GM21447 (cell line): ENCODE results near the gene ATP6V0A1.

Source experiments
- ATAC-seq: cut with Tn5 transposase; IDR thresholded peaks from one replicate; pipeline ENCODE4 v1.9.1; 2021; ENCODE audit not compliant: unreplicated experiment

The ATP6V0A1 gene

DNA sequence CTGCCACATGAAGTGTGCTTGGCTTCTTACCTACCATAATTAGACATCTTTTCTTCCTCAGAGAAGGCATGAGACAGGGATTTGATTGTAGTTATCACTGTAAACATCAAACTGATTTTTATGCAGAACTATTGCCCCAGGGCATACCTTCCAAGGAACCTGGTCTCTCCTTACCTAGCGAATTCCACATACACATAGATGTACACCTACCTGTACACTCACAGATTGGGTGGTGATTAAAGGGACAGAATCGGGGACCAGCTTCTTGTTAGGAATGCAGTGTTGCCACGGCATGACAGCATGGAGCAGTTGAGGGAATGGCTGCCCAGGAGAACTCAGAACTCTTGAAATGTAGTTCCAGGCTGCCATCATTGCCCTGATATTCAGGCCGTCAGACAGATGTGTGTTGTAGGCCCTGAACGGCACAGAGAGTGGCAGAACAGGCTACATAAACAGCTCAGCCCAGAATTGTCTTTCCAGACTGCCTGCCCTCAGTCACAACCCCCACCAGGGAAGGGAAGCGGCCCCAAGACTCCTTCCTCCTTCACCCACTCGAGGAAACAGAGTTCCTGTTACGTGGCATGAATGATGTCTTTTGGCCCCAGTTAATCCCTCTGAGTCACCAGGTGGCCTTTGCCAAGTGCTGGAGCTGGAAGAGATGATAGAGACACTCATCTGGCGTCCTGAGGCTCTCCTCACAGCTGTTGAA is 59.5 kb downstream of the ATP6V0A1 start:
- no peak for ATAC-seq

DNA sequence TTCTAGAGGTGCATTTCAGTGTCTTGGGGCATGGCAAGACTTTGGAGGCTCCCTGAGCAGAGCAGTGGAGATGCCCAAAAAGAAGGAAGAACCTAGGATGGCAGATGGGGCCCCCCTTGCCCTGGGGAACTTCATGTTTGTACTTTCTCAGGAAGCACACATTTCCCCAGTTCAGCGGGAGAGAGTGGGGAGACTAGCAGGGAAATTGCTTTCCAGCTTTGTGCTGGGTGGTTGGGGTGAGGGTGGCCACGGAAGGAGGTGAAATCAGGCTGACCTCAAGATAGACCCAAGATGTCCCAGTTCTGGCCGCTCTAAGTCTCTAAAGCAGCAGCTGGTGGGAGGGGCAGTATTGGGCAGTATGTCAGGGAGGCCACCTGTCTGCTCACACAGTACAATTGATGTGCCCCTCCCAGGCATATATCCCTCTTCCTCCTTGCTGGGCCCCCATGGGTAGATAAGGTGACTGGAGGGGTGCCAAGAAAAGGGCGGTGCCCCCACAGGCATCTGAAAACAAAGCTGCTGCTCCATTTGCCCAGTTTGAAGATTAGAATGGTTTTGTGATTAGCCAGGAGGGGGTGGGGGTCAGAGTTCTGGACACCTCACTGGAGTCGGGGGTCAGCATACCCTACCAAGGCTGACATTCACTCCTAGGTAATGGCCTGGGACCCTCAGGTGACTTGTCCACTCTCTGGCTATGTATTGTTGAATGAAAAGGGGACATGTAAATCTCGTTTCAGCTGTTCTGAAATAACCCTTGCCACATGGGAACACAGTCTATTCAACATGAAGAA is 60.3 kb downstream of the ATP6V0A1 start:
- ATAC-seq = no peak

DNA sequence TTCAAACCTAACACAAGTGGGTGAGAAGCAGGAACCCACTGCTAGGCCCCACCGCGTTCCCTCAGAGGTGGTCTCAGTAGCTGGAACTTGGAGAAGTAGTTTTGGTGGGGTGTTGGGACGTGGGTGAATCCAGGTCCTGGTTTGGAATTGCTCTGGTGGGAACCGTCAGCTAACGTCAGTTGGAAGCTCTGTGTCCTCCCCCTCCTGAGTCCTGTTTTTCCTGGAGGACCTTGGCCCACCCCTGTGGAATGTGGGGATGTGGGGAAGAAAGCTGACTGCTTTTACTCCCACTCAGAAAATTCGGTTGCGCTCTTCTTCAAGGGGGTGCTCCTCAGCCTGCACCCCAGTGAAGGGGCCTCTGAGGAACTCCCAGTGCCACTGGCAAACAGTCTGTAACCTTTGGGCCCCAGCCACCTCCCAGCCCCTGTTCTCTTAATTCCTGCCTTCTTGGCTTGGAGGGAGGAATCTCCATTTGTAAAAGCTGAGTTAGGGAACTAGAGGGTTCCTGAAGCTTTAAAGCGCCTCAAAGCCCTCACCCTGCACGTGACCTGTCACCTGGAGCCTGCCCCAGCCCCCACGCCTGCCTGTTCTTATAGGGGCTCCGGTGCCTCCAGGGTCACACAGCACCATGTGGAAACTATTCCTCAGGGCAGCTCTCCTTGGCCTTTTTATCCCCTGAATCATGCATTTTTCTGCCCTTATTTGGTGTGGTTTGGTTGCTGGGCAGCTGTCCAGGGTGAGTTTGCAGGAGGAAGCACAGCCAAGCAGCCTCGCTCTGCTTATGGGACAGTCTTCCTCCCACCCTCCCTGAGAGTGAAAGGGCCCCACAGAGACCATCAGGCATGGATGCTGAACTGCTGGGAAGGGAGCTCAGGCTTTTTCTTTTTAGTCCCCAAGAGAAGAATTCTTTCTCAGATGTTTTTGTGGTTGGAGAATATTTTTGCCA is 61.1 kb downstream of the ATP6V0A1 start:
- ATAC-seq = no peak

DNA sequence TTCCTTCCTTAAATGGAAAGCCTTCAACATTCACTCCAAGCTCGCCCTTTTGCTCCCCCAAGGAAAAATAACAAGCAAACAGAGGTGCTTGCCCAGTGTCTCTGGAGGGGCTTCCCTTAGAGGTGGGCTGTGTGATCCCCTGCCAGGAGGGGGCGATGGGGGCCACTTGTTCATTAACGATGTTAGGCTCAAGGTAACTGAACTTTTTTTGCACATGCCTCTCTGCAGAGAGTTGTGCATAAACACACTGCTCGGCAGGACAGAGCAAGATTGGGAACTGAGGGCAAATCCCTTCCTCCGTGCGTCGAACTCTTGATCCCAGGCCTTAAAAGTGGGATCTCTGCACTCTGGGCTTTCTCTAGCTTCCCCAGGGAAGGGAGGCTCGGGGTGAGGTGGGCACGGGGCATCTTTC is 61.9 kb downstream of the ATP6V0A1 start:
- no peak for ATAC-seq

DNA sequence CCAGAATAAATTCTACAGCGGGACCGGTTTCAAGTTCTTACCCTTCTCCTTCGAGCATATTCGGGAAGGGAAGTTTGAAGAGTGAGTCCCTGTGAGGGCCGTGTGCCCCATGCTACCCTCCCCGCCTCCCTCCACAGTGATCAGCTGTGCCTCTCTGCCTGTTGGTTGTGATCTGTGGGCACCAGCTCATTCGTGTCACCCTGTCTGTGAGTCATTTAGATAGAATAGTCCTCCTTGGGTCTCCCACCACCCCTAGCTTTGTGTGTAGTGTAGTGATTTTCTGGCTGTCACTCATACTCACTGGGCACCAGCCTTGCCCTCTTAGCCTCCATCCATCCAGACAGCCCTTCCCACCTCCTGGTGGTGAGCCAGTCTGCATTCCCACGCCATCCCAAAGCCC is 62.4 kb downstream of the ATP6V0A1 start:
- ATAC-seq = no peak

DNA sequence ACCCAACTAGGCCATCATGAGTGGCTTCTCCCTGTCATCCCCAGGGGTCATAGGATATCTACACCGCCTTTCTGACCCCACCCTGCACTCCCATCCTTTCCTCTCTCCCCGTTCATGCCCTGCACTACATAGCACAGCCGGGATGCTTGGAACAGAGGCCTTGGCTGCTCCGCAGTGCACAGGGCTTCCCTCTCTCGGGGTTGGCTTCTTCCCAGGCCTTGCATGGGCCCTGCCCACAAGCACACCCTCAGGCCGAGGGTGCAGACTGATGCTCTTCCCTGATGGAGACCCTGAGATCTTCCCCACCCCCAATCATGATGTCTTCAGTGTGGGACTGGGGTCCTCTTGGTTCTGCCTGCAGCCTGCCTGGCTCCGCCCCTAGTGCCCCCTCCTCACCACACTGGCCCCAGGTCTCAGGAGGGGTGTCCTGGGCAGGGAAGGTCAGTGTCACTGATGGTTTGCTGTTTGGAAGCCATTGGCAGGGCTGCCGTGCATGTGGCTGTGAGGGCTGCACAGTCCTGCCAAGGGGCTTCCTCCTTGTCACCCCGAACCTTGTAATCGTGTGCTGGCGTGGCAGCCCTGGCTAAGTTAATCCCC is 63.1 kb downstream of the ATP6V0A1 start:
- ATAC-seq = no peak

DNA sequence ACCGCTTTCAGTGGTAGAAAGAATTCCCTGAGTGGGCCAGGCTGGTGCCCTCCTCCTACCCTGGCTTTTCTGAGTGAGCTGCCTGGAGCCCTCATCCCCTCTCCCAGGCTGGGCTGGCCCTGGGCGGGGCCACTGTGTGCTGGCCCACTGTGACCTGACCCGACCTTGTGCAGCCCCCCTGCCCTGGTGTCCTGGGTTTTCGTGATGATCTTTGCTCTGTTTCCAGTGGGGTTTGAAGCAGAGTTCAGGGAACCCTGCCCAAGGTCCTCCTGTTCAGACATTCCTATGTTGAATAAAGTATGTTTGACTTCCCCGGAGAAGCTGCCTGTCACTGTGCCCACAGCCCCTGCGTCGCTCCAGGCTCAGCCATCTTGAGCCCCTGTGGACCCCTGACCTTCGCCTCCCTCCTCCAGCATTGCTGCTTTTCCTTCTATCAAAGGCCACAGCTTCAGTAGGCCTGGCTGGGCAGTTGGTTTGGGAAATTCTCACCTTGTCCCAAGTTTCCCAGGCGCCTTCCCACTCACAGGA is 63.6 kb downstream of the ATP6V0A1 start:
- no peak for ATAC-seq

DNA sequence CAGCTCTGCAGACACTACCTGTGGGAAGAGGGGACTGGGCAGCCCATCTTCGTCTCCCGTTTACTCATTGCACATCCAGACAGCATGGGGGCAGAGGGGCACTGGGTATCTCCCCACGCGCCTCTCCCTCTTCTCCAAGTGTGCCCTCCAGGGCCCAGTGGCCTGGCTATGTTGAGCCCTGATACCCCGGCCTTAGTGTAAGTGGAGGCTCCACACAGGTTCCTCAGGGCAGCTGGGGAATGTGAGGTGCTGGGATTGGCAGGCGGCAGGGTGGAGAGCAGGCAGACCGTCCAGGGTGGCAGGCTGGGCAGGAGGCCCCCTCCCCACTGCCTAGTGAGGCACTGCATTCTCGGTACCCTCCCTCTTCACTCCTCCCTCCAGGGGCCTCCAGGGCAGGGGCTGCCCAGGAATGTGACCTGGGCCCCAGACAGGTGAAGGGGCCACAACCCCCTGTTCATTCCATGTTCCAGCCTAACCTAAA is 64.2 kb downstream of the ATP6V0A1 start:
- ATAC-seq = no peak

DNA sequence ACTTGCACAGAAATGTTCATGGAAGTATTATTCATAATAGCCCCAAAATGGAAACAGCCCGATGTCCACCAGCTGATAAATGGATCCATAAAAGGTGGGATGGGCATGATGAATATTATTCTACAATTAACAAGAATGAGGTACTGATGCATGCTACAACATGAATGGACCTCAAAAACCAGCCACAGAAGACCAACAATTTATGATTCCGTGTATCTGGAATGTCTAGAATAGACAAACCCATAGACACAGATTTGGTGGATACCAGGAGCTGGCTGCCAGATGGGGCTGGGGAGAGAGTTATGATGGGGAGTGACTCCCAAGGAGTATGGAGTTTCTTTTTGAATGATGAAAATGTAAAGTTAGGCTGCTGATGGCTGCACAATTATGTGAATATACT is 66.5 kb downstream of the ATP6V0A1 start:
- no peak for ATAC-seq

DNA sequence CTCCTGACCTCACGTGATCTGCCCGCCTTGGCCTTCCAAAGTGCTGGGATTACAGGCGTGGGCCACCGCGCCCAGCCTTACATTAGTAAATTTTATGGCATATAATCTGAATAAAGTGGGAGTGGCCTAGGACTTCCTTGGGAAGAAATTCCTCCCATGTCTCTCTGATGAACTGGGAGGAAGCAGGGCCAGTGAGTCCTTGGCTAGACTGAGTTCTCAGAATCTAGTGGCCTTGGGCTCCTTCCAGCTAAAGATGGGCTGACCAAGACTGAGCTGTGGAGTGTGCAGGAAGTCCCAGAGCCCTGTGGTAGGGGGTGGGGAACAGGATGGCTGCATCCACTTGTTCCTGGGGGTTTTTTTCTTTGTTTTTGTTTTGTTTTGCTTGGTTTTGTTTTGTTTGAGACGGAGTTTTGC is 67.4 kb downstream of the ATP6V0A1 start:
- ATAC-seq = no peak

DNA sequence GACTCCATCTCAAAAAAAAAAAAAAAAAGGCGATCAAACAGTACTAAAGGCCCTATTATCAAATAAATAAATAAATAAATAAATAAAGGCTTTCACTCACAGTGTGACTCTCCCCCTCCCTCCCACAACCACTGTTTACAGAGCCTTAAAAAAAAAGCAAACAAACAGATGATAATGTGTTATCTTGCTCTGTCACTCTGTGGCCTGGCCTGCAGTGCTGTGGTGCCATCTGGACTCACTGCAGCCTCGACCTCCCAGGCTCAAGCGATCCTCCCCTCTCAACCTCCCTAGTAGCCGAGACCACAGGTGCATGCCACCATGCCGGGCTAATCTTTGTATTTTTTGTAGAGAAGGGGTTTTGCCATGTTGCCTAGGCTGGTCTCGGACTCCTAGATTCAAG is 69.3 kb downstream of the ATP6V0A1 start:
- no peak for ATAC-seq

DNA sequence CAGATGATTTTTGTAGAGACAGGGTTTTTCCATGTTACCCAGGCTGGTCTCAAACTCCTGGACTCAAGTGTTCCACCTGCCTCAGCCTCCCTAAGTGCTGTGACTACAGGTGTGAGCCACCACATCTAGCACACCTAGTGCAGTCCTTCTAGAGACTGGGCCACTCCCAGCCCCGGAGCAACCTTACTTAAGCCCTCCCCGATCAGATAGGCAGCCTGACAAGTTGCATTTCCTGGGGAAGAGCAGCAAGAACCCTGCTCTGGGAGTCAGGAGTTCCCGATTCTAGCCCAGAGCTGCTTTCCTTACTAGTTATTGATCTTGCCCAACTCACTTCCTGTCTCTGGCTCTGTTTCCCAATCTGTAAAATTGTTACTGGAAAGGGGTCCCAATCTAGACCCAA is 70.4 kb downstream of the ATP6V0A1 start:
- no peak for ATAC-seq

DNA sequence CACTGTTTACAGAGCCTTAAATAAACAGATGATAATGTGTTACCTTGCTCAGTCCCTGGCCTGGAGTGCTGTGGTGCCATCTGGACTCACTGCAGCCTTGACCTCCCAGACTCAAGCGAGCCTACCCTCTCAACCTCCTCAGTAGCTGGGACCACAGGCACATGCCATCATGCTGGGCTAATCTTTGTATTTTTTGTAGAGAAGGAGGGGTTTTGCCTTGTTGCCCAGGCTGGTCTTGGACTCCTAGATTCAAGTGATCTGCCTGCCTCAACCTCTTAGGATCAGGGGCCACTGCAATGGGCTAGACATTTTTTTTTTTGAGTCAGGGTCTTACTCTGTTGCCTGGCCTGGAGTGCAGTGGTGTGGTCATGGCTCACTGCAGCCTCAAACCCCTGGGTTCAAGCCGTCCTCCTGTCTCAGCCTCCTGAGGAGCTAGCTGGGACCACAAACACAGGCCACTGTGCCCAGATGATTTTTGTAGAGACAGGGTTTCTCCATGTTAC is 72.3 kb downstream of the ATP6V0A1 start:
- no peak for ATAC-seq

DNA sequence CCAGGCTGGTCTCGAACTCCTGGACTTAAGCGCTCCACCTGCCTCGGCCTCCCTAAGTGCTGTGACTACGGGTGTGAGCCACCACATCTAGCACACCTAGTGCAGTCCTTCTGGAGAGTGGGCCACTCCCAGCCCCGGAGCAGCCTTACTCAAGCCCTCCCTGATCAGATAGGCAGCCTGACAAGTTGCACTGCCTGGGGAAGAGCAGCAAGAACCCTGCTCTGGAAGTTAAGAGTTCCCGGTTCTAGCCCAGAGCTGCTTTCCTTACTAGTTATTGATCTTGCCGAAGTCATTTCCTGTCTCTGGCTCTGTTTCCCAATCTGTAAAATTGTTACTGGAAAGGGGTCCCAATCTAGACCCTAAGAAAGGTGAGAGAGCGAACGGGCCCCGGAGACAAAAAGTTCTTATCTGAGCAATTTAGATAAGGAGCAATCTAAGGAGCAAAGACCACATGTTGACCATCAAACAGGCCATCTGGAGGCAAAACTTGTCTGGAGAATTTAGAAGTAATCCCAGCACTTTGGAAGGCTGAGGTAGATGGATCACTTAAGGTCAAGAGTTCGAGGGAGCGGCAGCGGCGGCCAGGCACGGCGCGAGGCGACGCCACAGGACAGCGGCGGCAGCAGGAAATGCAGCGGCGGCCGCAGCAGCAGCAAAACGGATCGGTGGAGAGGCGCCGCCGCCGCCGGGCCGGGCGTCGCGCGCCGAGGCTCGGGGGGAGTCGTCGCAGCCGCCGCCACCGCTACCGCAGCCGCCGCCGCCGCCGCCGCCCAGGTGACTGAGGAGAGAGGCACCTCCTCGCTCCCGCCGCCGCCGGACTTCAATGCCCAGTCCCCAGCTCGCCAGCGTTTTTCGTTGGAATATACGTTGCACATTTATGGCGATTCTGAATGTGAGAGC is 73.0 kb downstream of the ATP6V0A1 start:
- no peak for ATAC-seq

DNA sequence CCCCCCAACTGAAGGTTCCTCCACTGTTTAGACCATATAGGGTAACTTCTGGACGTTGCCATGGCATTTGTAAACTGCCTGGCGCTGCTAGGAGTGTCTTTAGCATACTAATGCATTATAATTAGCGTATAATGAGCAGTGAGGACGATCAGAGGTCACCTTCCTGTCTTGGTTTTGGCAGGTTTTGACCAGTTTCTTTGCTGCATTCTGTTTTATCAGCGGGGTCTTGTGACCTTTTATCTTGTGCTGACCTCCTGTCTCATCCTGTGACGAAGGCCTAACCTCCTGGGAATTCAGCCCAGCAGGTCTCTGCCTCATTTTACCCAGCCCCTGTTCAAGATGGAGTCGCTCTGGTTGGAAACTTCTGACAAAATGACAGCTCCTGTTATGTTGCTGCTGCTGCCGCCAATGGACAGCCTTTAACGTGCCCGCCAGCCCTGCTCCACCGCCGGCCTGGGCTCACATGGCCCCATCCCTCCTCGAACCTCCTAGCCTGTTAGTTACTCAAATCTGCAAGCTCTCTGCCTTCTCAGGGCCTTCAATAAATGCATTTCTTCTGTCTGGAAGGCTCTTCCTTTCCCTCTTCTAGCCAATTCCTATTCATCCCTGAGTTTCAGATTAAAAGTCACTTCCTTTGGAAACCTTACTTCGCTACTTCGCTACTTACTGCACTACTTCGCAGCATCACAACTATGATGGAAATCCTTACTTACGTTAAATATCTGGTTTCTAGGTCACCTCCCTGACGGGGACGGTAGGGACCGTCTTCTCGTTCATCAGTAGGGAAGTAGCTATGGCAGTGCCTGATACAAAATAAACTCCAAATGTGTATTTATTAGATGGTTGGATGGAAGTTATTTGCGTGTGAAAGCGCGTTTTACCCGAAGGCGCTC is 76.7 kb downstream of the ATP6V0A1 start:
- no peak for ATAC-seq

DNA sequence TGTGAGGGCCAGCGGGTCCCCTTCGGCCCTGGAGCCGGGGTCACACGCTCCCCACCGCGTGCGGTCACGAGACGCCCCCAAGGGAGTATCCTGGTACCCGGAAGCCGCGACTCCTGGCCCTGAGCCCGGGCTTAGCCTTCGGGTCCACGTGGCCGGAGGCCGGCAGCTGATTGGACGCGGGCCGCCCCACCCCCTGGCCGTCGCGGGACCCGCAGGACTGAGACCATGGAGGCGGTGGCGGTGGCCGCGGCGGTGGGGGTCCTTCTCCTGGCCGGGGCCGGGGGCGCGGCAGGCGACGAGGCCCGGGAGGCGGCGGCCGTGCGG is 77.3 kb downstream of the ATP6V0A1 start, which contains the start of gene NAGLU:
TSS of gene NAGLU (plus strand) at position 194 of the 324 bp plus-strand sequence. CDS start at position 226, 32 bp downstream.
- ATAC-seq = peak; percentile 78

DNA sequence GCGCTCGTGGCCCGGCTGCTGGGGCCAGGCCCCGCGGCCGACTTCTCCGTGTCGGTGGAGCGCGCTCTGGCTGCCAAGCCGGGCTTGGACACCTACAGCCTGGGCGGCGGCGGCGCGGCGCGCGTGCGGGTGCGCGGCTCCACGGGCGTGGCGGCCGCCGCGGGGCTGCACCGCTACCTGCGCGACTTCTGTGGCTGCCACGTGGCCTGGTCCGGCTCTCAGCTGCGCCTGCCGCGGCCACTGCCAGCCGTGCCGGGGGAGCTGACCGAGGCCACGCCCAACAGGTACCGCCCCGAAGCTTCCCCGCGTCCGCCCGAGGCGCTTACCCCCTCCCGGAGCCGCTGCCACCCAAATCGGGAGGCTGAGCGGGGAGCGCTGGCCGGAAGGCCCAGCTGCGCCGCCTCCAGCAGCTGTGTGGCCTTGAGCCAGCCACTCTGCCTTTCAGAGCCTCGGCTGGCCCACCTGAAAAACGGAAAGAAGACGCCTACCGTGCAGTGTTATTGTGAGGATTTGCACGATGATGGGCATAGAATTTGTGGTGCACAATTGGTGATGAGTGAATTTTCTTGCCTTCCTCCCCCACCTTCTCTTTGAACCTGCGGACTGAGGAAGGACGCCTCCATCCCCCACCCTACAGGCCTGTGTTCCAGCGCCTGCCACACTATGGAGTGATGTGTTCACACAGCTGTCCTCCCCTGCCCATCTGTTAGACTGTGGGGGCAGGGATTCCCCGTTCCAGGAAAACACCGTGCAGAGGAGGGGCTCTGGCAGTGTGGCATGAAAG is 77.9 kb downstream of the ATP6V0A1 start:
- ATAC-seq = peak; percentile 60
